Hepatic stellate cell (primary cell): ENCODE data around the gene TAAR9.

Source experiments
- DNase-seq: peaks from one replicate; pipeline ENCODE4 v3.0.0; 2011; ENCODE audit warnings: low spot score

Gene TAAR9, protein sequence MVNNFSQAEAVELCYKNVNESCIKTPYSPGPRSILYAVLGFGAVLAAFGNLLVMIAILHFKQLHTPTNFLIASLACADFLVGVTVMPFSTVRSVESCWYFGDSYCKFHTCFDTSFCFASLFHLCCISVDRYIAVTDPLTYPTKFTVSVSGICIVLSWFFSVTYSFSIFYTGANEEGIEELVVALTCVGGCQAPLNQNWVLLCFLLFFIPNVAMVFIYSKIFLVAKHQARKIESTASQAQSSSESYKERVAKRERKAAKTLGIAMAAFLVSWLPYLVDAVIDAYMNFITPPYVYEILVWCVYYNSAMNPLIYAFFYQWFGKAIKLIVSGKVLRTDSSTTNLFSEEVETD

DNA sequence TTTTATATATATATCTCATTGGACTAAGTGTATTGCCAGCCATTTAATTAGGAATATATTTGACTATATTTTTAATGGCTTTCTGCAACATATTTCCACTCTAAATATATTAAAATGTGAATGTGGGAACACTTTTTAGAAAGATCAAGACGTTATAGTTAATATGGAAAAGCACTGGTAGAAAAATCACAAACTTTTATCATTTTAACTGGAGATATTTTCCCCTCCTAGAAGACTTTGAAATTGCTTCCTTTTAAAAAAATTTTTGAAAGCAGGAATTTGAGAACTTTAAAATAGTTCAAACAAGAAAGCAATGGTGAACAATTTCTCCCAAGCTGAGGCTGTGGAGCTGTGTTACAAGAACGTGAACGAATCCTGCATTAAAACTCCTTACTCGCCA is at the start of gene TAAR9:
TAAR9 (plus strand) TSS at position 301 of the 400 bp plus-strand sequence; CDS start at position 314, 13 bp downstream.
- no peak for DNase-seq

DNA sequence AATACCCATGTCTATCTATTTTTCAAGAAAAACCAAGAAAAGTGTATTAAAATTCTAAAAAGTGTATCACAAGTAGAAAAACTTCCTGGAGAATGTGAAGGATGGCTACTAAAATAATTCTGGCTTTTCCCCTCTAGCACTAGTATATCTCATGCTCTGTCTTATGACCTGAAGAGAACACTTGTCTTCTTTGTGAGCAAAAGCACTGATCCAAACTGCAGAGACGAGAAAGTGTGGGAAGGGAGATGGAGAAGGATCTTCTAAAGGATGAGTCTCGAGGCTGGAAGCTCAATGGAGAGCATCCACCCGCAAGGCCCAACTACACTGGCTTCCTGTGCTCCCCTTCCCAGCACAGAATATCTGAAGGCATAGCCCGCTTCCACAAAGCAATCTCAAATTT is 48.7 kb upstream of the TAAR9 start:
- DNase-seq, result no peak

DNA sequence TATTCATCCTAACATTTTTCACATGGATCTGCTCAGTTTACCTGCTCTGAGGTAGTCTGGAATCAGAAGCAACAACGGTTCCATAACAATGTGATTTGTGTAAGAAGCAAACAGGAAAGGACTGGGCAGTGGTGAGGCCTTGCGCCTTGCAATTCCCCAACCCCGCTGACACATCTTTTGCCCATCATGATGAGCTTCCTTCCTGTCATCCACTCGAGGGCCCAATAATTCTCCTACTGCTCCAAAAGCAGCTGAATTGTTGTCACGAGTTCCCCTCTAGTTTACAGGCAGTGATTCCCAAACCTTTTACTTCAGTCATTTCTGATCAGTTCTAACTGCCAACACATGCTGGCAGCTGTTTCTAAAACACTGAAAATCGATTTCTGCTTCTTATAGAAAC is 48.1 kb upstream of the TAAR9 start:
- DNase-seq, result no peak

DNA sequence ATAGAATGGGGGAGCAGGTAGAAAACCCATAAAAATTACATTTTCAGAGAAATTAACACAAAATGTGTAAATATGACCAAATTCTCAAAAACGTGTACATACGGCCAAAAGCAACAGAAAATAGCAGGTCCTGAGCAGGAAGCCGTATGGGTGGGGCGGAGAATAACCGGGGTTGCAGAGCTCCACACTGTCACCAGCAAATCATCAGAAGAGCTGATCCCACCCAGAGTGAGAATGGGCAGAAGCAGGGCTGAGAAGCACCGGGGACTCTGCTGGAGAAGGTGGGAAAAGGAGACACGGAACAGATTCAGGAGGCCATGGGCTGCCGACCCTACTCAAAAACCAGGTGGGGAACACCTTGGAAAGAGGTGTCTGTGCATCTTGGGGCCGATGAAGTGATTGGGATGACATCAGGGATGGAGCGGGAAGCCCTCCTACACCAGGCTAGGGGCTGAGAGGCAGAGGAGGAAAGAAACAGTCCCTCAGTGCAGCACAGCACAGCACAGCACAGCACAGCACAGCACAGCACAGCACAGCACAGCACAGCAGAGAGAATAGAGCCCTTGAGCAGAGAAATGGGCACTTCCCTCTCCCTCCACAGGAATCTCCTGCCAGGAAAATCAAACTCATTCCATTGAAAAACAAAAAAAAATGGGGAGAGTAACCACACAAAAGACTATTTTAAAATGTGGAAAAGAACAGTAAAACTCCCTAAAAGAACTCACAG is 47.4 kb upstream of the TAAR9 start:
- DNase-seq, result no peak

DNA sequence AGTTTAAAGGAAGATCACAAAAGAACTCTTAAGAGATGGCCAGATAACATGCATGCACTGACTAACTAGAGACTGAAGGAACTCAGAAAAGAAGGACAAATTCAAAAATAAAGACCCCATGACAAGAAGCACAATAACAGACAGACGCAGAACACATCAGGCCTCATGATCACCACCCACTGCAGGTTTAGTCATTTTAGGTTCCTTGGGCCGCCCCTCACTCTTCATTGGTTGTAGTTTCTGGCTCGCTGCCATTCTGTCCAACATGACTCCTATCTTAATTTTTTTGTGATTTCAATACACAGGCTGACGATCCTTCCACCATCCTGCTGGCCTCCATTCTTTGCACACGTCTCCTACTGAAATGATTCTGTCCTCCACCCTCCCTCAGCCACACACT is 46.8 kb upstream of the TAAR9 start:
- no peak for DNase-seq

DNA sequence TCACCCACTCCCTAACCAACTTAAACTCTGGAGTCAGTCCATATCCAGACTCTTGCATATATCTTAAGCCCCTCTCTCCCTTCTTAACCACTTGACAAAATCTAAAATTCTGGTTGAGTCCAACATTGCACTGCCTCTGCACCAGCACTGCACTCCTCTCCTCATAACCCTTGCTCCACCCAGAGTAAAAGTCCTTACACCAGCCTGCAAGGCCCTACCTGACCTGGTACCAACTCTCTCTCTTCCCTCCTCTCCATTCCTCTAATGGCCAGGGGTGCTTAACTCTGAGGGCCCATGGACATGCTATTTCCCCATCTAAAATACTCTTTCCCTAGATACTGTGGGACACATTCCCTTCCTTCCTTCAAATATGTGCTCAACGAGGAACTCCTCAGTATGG is 46.2 kb upstream of the TAAR9 start:
- no peak for DNase-seq

DNA sequence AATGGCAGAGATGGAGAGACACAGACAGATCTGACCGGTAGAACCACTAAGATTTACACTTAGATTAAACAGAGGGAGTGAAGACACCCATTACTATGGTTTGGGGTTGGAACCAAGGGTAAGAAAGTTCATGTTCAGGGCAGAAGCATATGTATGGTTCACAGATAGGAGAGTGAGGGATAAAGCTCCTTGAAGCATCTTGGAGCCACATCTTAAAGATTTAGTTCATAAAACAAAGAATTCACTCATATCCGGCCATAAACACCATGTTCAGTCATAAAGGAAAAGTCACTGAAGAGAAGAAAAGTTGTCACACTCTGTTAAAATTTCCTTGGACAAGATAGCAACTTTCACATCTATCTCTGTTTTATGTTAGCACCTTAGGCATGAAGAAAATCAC is 43.1 kb upstream of the TAAR9 start:
- no peak for DNase-seq

DNA sequence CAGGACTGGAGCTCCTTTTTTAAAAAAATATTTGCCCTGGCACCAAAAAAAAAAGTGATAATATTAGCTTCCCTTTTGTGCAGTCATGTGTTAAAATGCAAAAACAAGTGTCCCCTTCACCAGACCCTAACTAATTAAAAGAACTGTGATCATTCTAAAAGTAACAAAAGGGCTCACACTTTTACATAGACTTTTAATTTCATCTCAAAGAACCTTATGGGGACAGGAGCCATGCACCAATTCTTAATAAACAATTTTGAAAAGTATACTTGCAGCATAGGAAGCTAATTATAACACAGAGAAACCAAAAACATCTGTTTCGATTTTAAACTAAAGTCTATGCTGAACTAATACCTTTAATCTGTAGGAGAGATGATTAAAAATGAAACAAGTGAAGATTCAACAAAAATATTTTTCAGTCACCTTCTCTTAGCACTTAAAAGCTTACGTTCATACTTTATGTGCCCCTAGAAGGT is 42.4 kb upstream of the TAAR9 start:
- no peak for DNase-seq

DNA sequence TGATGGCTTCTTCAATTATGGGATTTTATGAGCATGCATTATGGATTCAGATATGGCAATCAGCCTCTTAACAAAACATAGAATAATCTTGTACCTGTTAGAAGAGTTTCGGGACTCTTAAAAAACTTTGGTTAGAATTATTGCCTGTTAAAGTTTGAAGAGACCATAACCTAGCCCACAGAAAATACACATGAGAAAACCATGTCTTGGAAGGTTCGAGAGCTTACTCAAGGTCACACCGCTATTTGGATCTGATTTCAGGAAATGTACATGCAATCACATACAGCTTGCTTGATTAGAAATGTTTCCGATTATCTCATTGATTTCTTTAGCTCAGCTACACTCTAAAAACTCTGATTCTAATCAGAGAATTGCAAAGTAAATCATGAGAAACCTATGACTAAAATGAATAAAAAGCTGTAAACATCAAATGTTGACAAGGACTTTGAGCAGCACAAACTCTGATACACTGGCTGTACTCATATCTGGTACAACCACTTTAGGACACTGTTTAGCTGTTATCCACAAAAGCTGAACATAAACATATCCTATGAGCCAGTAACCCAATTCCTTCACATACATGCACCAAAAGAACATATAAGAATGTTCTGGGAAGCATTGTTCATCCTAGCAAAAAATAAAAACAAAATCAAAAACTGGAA is 41.4 kb upstream of the TAAR9 start:
- no peak for DNase-seq

DNA sequence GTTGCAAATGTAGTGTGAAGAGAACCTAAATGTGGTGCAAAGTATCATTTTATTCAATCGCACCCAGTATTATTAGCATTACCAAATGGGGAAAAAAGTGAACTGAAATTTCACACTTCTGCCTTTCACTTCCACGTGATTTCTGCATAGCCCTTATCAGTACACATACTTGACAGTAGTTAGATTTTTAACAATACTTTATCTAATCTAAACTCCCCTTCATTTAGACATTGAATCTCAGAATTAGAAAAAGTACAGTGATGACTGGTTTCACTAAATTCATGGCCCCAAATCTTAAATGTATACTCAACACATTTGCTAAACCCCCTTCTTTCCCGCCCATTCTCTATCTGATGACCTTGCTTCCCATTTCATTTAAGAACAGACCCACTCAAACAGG is 39.4 kb upstream of the TAAR9 start:
- no peak for DNase-seq

DNA sequence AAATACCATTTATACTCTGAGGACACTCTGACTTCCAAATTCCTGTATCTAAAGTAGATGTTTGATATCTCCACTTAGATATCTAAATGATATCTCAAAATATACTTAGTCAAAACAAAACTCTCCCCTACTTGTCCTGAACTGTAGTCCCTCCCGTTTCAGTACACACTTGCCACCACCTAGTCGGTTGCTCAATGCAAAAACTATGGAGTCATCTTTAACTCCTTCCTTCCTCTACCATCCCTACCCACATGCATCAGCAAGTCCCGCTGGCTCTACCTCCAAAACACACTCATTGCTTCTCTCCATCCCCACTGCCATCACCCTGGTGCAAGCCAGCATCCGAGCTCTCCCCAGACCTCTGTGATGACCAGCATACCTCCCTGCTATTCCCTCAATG is 38.3 kb upstream of the TAAR9 start:
- DNase-seq, result no peak

DNA sequence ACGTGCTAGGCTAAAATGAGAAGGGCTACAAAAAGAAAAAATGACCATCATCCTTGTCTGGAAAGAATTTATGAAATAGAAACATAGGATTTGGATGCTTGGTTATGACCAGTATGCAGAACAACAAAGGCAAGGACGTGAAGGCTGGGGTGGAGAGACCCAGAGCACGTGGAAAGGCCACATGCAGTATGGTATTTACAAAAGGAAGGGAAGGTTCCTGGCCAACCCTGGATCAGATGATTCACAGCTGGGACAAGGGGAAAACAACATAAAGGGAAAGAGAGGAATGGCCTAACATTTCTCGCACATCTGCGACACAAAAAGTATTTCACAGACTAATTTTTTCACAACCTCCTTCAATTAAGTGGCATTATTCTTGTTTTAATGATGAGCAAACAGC is 33.3 kb upstream of the TAAR9 start:
- no peak for DNase-seq

DNA sequence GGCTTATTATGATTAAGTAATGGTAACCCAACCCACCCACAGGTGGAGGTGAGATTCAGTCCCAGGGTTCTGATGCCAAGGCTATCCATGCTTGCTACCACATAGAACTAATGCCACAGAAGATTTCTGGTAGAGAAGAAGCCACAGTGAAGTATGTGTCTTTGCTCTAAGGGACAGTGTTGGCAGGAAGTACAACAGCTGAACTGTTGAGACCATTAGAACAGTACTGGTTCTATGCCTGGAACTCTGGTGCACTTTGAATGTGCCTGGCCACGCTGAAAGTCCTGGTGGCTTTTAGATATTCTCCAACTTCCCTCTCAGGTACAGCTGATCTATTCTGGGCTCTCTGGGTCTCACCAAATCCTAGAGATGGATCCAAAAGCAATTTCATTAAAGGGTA is 32.9 kb upstream of the TAAR9 start:
- DNase-seq, result no peak

DNA sequence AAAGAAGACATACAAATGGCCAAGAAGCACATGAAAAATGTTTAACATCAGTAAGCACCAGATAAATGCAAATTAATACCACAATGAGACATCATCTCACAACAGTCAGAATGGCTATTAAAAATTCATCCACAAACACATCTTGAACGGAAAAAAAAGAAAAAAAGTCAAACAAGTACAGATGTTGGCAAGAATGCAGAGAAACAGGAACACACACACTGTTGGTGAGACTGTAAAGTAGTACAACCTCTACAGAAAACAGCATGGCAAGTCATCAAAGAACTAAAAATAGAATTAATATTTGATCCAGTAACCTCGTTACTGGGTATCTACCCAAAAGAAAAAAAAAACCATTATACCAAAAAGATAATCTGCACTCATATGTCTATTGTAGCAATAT is 31.6 kb upstream of the TAAR9 start:
- DNase-seq, result no peak

DNA sequence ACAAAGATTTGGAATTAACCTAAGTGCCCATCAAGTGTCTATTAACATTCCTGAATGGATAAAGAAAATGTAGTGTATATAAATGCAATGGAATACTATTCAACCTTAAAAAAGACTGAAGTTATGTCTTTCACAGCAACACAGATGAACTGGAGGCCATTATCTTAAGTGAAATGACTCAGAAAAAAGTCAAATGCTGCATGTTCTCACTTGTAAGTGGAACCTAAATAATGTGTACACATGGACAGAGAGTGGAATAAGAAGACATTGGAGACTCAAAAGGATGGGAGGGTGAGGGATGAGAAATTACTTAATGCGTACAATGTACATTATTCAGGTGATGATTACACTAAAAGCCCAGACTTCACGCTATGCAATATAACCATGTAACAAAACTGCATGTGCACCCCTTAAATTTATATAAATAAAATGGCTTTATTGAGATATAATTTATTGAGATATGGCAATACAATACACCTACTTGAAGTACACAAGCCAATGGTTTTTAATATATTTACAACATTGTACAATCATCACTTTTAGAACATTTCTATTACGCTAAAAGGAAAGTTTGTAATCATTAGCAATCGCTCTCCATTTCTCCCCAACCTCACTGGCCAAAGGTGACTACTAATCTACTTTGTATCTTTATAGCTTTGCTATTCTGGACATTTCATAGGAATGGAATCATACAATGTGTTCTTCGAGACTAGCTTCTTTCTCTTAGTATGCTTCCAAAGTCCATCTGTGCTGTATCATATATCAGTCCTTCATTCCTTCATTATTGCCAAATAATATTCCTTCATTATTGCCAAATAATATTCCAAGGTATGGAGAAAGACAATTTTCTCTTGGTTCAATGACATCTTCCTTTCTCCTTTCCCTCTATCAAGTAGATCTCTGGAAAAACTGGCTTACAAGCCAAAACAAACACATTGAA is 30.9 kb upstream of the TAAR9 start:
- DNase-seq, result no peak

DNA sequence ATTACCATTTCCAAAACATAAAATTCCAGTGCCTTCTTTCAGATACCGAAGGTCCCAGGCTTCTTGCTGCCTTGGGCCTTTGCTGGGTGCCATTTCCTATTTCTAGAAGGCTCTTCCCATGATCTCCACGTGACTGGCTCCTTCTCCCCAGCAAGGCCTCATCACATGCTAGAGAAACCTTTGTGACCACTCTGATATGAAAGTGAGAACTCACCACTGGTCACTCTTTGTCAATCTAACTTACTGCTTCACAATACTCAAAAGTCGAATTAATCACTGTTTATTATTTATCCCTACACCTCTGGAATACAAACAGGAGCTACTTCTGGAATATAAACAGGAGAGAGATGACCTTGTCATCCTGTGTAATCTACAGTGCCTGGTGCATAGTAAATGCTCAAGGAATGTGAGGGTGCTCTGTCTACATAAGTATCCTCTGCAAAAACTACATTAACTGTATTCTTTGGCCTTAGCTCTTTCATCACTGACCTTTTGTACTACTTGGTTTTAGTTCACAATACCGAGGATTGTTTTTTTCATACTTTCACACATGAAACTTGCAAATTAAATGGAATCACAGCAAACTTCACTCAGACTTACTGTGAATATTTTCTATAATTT is 26.8 kb upstream of the TAAR9 start:
- DNase-seq, result no peak

DNA sequence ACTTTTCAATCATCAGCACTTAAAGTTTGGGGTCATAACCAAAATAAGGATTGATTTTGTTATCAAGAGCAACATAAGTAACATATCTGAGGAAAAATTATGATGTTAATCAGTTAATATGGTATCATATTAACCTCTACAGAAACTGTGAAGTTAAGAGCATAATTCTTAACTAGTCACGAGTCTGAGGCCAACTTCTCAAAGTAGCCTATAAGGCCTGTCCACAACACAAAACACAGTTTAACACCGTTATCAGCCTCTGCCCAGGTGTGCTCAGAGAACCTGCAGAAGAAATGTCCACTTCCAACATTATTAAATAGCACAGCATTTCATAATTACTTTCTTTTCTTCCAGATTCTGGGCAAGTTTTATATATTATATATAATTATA is 26.3 kb upstream of the TAAR9 start:
- DNase-seq, result no peak

DNA sequence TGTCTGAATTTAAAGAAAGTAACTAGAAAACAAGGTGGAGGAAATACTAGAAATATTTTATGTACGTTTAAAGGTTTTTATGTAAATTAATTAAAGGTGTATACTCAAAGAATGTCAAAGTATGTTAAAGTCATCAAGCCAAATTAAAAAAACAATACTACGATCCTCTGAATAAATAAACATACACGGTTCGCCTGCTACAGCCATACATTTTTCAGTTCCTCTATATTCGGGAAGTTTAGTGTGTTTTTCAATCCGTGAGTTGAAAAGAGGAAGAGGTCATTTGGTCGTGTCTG is 25.8 kb upstream of the TAAR9 start:
- no peak for DNase-seq

DNA sequence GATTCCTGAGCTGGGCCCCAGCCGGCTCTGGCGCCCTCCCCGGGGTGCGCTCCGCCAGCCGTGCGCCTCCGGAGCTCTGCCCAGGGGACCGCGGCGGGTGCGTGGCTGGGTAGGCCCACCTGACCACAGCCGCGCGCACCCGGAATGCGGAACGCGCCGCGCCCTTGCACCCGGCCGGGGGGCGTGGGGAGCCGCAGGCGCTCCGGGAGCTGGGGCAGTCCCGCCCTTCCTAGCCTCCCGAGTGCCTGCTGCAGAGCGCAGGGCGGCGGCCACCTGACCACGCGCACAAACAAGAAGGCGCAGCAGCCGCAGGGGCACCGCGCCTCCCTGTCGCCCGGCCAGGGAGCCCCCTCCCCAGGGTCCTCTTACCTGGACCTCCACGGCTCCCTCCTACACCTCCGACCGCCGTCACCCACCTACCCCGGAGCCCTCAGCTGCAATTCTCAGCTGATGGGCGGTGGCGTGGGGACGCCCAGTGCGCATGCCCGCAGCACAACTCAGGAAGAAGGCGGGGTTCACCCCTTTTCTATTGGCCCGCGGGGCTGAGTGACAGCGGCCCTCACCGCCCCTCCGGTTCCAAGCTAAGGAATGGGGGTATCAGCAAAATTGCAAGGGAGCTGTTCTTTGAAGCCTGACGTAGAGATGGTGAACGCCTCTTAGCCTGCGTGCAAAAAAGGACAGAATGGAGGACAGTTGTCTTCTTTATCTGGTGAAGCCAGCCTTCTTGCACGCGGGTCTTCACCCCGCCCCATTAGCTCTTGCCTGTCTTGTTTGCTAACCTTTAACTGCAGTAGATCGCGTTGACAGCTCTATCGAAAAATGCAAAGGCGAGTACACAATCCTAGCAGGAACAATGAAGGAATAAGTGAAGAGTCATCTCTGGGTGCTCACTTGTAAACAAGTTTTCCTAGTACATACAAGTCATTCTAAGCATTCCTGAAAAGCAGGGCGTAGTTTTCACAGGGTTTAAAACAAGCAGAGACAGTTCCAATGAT is 25.1 kb upstream of the TAAR9 start, which contains the start of gene STX7:
STX7 (minus strand) TSS at position 479 of the 995 bp plus-strand sequence. CDS start 9,586 bp downstream, outside the sequence.
- peak; percentile 94 for DNase-seq

DNA sequence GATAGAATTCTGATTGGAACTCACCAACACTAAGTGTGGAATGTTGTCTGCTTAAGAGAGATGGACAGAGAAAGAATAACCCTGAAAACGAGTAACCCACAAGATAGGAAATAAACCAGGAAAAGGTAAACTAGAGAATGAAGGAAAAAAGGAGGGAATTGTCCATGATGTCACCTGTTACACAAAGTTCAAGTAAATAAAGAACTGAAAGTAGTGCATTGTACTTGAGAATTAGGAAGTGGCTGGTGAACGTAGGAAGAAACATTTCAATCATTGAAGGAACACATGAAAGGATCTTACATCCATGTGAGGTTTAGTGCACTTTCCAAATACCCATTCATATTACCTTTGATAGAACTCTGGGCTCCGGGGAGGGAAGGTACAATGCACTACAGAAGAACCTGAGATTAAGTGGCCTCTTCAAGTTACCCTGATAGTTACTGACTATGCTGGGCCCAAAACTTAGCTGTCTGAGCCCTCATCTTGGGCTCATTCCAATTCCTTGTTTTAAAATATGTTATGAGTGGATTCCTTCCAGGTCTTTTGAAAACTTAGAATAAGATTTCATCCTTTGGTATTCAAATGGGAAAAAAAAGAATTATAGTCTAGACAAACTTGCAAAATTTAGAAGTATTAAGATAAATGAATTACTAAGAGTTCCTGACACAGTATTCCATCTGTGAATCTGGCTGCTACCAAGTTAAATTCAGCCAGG is 24.1 kb upstream of the TAAR9 start:
- no peak for DNase-seq
